Measurements from ENCODE around the gene USP9Y.
"Not testable (repeated sequence)": the region's sequence is repeated elsewhere in the genome, so short reads cannot be mapped to it uniquely, and the experiment has no call there.

USP9Y gene

DNA sequence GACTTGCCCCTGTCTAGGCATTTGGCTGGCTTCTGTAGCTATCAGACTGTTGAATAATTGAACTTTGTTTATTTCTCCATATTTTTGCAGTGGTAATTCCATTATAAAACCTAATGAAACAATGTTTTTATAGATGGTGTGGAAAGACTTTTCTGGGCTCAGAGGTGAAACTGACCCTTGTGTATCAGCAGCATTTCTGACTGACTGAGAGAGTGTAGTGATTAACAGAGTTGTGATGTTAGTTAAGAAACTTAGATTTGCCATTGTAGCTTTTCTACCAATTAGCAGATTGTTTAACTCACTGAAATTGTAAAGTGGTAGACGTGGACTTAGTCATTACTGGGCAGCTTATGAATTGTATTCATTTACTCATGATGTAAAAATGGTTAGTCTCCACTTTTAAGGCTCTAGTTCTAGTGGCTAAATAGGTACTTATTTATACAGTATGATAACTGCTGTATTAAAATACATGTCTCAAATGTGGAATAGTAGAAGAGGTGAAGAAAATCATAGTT, at the start of gene USP9Y:
TSS of gene USP9Y (plus strand) at position 51 of the 515 bp plus-strand sequence. CDS start 8,217 bp downstream, outside the sequence.
- peak within 1 kb of the TSS; percentile 30 for H3K4me3 ChIP-seq (ENCODE audit: low read length)
- no peaks in the 10 kb centered on the region for H3K9me3 ChIP-seq (ENCODE audit: insufficient read depth, low read length)
- H3K36me3 ChIP-seq (replicated peaks; ENCODE audit: low read depth, low read length): peaks cover 16% of the 10 kb centered on the region
- no peaks in the 10 kb centered on the region for H4K20me1 ChIP-seq (ENCODE audit: insufficient read depth, low read length)
- peaks cover 67% of the 10 kb centered on the region for H3K4me1 ChIP-seq (ENCODE audit: low read length)
- H3K27ac ChIP-seq (ENCODE audit: low read length): peak within 1 kb of the TSS; percentile 90
- no peaks in the 10 kb centered on the region for H3K27me3 ChIP-seq (ENCODE audit: low read depth, low read length)
- peak within 1 kb of the TSS; percentile 64 for H3K4me2 ChIP-seq (ENCODE audit: low read length)
- TF ChIP-seq, protein P1, sequence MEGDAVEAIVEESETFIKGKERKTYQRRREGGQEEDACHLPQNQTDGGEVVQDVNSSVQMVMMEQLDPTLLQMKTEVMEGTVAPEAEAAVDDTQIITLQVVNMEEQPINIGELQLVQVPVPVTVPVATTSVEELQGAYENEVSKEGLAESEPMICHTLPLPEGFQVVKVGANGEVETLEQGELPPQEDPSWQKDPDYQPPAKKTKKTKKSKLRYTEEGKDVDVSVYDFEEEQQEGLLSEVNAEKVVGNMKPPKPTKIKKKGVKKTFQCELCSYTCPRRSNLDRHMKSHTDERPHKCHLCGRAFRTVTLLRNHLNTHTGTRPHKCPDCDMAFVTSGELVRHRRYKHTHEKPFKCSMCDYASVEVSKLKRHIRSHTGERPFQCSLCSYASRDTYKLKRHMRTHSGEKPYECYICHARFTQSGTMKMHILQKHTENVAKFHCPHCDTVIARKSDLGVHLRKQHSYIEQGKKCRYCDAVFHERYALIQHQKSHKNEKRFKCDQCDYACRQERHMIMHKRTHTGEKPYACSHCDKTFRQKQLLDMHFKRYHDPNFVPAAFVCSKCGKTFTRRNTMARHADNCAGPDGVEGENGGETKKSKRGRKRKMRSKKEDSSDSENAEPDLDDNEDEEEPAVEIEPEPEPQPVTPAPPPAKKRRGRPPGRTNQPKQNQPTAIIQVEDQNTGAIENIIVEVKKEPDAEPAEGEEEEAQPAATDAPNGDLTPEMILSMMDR (IDR thresholded peaks at IDR 0.05; ENCODE audit: low read depth, low read length): no peak
- no peak for TF ChIP-seq EZH2phosphoT487 (IDR thresholded peaks at IDR 0.05; ENCODE audit: low read depth)
- H3K79me2 ChIP-seq (ENCODE audit: low read length): peaks cover 5% of the 10 kb centered on the region; the same call in 1 of the 2 replicates
- H2AFZ ChIP-seq (ENCODE audit: low read depth, low read length): no peak within 1 kb of the TSS
- peak within 1 kb of the TSS; percentile 23; the same call in 1 of the 2 replicates for H3K9ac ChIP-seq (ENCODE audit: low read length)

GRCh38 chrY:12651621-12652036, 49.4 kb upstream of the USP9Y start:
- H4K20me1 ChIP-seq (ENCODE audit: insufficient read depth, low read length): no peaks in the 10 kb centered on the region
- H3K27ac ChIP-seq (ENCODE audit: low read length): no peak overlapping the region
- no peak overlapping the region for H3K4me3 ChIP-seq (ENCODE audit: low read length)
- H3K4me2 ChIP-seq (ENCODE audit: low read length): no peak overlapping the region
- H2AFZ ChIP-seq (ENCODE audit: low read depth, low read length): no peak overlapping the region
- H3K4me1 ChIP-seq (ENCODE audit: low read length): no peaks in the 10 kb centered on the region
- H3K27me3 ChIP-seq (ENCODE audit: low read depth, low read length): no peaks in the 10 kb centered on the region
- H3K9ac ChIP-seq (ENCODE audit: low read length): no peak overlapping the region
- H3K36me3 ChIP-seq (replicated peaks; ENCODE audit: low read depth, low read length): no peaks in the 10 kb centered on the region
- H3K79me2 ChIP-seq (ENCODE audit: low read length): no peaks in the 10 kb centered on the region
- H3K9me3 ChIP-seq (ENCODE audit: insufficient read depth, low read length): no peaks in the 10 kb centered on the region
- TF ChIP-seq, protein P1 (IDR thresholded peaks at IDR 0.05; ENCODE audit: low read depth, low read length): no peak
- TF ChIP-seq EZH2phosphoT487 (IDR thresholded peaks at IDR 0.05; ENCODE audit: low read depth): no peak

DNA sequence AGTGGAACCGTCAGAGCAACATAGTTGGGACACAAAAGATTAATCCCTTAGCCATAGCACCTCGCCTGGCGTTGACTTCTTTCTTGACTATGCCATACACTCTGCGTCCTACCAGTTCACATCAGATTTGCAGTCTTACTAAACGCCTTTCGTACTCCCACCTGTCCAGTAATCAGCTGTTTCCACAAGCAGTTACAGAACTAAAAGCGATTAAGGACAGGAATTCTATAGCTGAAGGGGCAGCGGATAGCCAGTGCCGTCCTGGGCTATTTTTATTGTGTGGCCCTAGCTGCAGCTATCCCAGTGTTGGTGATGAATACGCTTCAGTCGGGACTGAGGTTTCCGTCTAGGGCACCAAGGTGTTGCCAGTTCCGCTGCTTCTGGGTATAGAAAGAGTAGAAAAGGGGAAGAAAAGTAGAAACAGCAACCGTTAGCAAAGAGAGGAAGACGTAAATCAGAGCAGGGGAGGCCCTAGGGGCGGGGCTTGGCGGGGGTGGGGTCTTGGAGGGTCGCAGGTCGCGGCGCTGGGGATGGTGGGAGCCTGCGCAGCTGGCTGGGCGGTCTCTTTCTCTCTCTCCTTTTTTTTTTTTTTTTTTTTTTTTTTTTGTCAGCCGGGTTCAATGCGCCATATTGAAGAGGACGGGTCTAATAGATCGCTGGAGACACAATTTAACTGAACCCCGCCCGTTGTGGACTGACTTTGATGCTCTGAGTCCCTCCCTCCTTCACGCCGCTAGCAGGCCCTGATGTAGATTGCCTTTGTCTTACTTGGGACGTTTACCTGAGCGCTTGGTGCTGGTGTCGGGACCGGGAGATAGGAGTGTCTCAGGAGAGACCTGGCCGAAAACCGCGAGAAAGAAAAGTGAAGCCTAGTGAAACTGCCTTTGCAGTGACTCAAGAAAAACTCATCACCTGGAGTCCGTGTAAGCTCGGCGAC, 39.0 kb upstream of the USP9Y start:
- no peak for TF ChIP-seq EZH2phosphoT487 (IDR thresholded peaks at IDR 0.05; ENCODE audit: low read depth)
- Histone ChIP-seq H3K27me3 (ENCODE audit: low read depth, low read length) (no peaks in the 10 kb centered on the region), H3K4me3 (ENCODE audit: low read length) (peak overlapping the region; percentile 100), H3K27ac (ENCODE audit: low read length) (peak overlapping the region; percentile 97), H3K4me2 (ENCODE audit: low read length) (peak overlapping the region; percentile 99), H3K9me3 (ENCODE audit: insufficient read depth, low read length) (no peaks in the 10 kb centered on the region), H3K4me1 (ENCODE audit: low read length) (peaks cover 15% of the 10 kb centered on the region), H4K20me1 (ENCODE audit: insufficient read depth, low read length) (peaks cover 22% of the 10 kb centered on the region), H2AFZ (ENCODE audit: low read depth, low read length) (peak overlapping the region; percentile 99), H3K36me3 (replicated peaks; ENCODE audit: low read depth, low read length) (peaks cover 13% of the 10 kb centered on the region), H3K9ac (ENCODE audit: low read length) (peak overlapping the region; percentile 100), H3K79me2 (ENCODE audit: low read length) (peaks cover 55% of the 10 kb centered on the region)

GRCh38 chrY:12662745-12663591, 38.1 kb upstream of the USP9Y start:
- Histone ChIP-seq H3K9me3 (ENCODE audit: insufficient read depth, low read length) (no peaks in the 10 kb centered on the region), H3K4me2 (ENCODE audit: low read length) (peak overlapping the region; percentile 57), H3K4me1 (ENCODE audit: low read length) (peaks cover 15% of the 10 kb centered on the region), H3K9ac (ENCODE audit: low read length) (peak overlapping the region; percentile 100), H3K4me3 (ENCODE audit: low read length) (peak overlapping the region; percentile 100), H4K20me1 (ENCODE audit: insufficient read depth, low read length) (peaks cover 30% of the 10 kb centered on the region), H2AFZ (ENCODE audit: low read depth, low read length) (peak overlapping the region; percentile 65; the same call in 1 of the 2 replicates), H3K27ac (ENCODE audit: low read length) (peak overlapping the region; percentile 97), H3K79me2 (ENCODE audit: low read length) (peaks cover 64% of the 10 kb centered on the region), H3K36me3 (replicated peaks; ENCODE audit: low read depth, low read length) (peaks cover 16% of the 10 kb centered on the region), H3K27me3 (ENCODE audit: low read depth, low read length) (no peaks in the 10 kb centered on the region)
- no peak for TF ChIP-seq EZH2phosphoT487 (IDR thresholded peaks at IDR 0.05; ENCODE audit: low read depth)
- TF ChIP-seq, protein P1 (IDR thresholded peaks at IDR 0.05; ENCODE audit: low read depth, low read length): no peak

- Histone ChIP-seq H4K20me1 (ENCODE audit: insufficient read depth, low read length) (peaks cover 38% of the 10 kb centered on the region), H3K27ac (ENCODE audit: low read length) (peak overlapping the region; percentile 97), H3K4me2 (ENCODE audit: low read length) (peak overlapping the region; percentile 57), H3K36me3 (replicated peaks; ENCODE audit: low read depth, low read length) (peaks cover 21% of the 10 kb centered on the region), H3K4me1 (ENCODE audit: low read length) (peaks cover 15% of the 10 kb centered on the region), H3K79me2 (ENCODE audit: low read length) (peaks cover 73% of the 10 kb centered on the region), H3K9ac (ENCODE audit: low read length) (peak overlapping the region; percentile 100), H3K4me3 (ENCODE audit: low read length) (peak overlapping the region; percentile 100)
- H3K27me3 ChIP-seq (ENCODE audit: low read depth, low read length); H2AFZ ChIP-seq (ENCODE audit: low read depth, low read length); H3K9me3 ChIP-seq (ENCODE audit: insufficient read depth, low read length): not testable (repeated sequence)
These were observed 37.2 kb upstream of the USP9Y start for GRCh38 chrY:12663845-12664244.
